Endothelial cell of hepatic sinusoid (primary cell): ENCODE data around the gene SUN2.

Experiments
- in situ Hi-C: cut with HindIII; loops from 2 replicates; pipeline ENCODE4 v1.10.0; 2017; ENCODE audit warnings: low sequenced_read_pairs

The SUN2 gene

DNA sequence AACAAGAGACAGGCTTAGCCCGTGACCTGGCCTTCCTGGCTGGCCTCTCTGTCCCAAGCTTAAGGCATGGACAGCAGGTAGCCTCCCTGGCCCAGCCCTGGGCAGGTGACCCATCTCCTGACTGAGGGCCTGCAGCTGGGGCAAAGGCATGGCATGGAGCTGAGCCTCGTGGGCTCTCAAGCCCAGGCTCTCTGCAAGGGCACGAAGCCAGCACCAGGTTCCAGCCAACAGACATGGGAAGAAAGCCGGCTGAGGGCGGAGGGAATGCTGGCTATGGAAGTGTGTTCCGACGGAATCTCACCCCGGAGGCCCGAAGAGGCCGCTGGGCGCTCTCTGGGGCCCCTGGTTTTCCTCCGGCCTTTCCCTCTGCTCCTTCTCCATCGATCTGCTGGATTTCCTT is 25.2 kb upstream of the SUN2 start:
- in situ Hi-C loops = no loop called here

DNA sequence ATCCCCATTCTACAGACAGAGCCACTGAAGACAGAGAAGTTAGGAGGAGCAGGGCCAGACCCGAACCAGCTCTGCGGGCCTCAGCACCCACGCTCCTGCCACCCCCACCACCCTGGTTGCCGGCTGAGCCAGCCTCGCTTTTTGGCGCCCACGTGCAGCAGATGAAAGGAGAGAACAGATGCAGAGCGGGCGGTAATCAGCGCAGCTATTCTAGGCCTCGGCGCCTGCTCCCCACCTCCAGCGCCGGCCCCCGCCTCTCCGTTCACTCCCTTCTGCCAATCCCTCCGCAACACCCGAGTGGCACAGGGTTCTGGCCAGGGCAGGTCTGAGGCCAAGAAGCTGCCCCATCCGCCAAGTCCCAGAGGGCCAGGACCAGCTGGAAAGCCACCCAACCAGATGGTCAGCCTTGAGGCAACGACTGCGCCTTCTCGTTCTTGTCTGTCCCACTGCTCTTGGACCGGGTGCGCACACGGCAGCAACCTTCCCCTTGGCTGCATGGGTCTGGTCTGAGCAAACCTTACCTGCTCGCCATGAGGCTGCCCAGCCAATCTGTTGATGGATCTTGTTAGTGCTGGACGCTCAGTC is 21.4 kb upstream of the SUN2 start:
- in situ Hi-C loops = no loop called here

DNA sequence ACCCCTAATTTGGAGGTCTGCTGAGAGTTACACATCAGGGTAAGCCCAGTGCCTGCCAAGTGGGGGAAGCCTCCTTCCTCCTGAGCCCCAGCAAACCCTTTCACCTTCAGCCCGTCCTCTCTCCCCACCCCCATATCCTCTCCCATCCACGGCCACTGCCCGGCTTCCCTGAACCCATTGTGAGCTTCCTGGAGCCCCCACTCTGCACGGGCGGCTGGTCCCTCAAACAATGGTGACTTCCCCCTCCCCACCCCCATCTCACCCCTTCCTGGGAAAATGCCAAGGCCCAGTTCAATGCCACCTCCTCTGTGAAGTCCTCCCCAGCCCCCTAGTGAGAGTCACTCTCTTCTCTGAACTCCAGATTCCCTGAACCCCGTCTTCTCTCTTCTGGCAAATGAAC is 20.3 kb upstream of the SUN2 start:
- in situ Hi-C loops = no loop called here

DNA sequence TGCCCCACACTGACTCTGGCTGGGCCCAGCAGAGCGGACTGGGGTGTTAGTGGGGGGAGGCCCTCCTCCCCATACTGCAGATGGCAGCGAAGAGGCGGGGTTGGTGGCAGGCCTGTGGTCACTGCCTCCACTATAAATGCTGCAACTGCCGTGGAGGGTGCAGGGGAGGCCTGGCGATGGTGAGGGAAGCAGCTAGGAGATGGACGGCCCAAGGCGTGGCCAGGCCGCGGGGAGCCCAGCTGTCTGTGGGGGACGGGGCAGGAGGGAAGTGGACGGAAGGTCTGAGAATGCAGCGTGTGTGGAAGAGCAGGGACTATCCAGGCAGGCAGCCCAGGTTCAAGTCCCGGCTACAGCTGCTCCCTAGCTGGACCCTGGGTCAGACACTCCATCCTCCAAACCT is 19.9 kb upstream of the SUN2 start:
- in situ Hi-C loops = no loop called here

DNA sequence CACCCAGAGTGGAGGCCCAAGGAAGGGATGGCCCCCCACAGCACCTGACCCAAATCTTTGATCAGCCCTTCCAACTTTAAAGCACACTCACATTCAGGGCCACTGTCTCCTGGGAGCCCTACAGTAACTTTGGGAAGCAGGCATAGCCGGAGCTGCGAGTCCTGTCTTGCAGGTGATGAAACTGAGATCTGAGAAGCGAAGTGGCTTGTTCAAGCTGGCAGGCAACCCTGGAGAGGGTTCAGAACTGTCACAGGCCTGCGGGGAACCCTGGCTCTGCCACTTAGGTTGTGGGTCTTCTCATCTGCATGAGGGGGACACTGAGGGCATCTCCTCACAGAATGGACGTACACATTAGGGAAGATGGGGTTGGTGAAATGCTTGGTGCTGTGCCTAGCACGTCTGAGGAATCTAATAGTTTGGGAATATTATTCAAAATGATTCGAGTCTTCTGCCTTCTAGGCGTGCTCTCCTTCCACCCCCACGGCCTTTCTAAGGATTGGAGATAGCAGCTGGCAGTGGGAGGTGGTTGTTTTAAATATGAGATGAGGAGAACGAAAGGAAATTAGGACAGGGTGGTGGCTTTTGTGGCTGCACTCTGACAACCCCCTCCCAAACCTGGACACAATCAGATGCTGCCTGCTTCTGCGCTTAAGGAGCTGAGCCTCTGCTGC is 18.8 kb upstream of the SUN2 start:
- in situ Hi-C loops = no loop called here

DNA sequence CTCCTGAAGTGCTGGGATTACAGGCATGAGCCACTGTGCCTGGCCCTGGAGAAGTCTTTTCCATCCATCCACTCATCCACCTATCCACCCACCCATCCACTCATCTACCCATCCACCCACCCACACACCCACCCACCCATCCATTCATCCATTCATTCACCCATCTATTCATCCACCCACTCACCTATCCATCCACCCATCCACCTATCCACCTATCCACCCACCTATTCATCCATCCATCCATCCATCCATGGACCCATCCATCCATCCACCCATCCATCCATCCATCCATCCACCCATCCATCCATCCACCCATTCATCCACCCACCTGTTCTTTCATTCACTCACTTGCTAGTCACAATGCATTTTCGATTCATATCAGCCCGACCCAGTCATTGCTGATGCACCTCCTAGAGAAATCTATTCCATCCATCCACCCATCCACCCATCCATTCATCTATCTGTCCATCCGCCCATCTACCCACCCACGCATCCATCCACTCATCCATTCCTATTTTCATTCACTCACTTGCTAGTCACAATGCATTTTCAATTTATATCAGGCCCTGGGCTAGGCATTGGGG is 17.7 kb upstream of the SUN2 start:
- in situ Hi-C loops = no loop called here

DNA sequence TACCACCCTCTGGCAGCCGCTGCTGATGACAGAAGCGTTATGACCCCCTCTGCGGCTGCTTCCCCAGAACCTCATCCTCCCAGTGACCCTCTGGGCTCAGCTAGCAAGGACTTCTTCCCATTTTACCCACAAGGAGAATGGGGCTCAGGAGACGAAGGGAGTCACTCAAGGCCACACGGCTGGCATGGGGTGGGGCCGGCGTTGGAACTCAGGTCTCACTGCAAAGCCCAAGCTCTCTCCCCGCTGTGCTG is 16.8 kb upstream of the SUN2 start:
- in situ Hi-C loops = no loop called here

DNA sequence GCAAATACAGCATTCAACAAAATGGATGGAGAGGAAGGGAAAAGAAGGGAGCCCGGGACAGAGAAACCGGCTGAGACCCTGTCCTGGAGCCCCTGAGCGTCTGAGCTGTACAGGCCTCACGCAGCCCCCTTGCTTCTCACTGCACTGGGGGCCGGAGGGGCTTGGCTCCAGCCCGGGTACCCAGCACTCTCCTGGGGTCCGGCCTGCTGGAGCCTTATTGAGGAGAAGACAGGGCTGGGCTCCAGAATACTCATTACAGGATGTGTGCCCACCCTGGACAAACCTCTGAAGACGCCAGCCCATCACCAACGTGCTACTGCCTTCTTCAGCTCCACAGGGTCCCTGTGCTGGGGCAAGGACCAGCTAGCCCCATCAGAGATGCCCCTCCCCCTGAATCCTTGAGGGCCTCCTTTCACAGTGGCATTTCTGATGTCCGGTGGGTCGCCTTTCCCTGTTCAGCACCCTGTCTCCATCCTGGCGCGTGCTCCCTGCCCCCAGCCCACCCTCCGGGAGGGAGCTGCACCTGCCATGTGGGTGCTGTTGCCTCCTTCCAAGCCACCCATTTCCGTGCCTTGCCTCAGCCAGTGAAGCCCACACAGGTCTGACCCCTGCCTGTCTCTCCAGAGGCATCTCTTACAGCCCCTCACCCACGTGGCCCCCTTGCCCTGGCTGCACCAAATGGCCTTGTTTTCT is 14.6 kb upstream of the SUN2 start:
- in situ Hi-C loops = no loop called here

DNA sequence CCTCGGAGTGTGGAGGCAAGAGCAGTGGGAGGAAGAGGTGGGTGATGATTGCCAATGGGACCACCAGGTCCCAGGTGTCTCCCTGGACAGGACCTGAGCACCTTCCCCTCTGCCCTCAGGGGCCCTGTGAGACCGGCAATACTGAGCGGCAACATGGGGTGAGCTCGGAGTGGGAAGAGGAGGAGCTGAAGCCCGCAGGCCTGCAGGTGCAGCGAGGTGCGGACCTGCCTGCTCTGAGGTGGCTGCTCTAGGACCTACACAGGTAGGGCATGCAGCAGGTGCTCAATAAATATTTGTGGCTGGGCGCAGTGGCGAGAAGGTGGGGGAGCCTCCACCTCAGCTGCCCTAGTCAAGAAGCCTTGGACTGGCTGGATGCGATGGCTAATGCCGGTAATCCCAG is 12.2 kb upstream of the SUN2 start:
- in situ Hi-C loops = no loop called here

DNA sequence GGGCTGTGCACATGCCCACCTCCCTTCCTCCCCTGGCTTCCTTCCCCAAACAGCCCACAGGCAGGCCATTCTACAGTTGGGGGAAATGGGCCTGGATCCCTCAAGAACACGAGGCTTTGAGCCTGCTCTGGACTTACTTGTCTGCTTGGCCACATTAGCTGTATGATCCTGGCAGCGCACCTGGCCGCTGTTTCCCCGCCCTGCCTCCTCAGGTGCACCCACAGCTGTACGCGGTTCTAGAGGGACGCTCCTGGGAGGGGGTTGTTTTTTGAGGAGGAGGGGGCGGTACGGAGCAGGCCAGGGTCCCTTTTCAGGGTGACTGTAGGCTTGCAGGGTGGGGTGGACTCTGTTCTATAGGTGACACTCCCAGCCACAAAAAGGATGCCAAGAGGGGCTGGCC is 11.5 kb upstream of the SUN2 start:
- in situ Hi-C loops = no loop called here

DNA sequence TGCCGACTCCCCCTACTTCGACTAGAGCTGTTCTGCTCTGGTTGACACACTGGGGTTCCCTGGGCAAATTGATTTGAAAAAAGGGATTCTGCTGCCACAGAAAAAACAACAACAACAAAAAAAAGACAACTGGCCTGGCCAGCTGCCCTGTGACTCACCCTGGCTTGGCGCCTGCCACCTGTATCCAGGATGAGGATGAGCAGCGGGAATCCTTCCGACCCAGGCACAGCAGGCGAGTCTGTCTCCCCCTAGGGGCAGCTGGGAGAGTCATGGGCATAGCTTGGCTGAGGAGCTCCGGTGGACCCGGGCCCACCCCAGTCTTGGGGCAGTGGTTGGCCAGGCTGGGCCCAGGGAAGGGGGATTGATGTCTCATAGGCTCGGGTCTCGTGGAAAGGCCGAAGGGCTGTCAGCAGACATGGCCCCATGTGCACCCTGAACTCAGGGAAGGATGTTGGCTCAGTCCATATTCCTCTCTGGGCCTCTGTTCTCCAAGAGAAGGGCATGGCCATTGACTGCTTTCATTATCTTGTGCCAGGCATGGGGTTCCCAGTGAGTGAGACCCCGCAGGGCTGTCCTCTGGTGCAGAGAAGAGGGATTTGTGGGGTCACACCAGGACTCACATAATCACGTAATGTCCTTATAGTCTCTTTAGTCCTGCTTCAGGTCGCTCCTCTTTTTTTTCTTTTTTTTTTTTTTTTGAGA is 10.4 kb upstream of the SUN2 start:
- in situ Hi-C loops = no loop called here

DNA sequence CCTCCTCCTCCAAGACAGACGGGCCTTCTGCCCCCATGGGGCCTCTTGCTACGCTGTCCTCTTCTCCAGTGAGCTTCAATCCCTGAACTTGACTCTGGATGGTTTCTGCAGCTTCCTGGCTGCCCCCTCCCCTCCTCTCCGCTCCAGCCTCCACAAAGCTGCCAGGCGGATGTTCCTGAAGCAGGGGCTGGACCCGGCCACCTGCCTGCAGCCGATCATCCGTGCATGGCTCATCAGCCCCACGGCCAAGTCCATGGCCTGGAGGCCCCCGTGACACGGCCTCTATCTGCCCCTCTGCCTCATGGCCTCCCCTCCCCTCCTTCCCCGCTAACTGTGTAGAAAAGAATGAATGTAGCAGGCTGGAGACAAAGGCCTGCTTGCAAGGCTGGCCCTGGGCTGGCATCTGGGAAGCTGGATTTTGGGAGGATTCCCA is 6.8 kb upstream of the SUN2 start:
- in situ Hi-C loops = no loop called here

DNA sequence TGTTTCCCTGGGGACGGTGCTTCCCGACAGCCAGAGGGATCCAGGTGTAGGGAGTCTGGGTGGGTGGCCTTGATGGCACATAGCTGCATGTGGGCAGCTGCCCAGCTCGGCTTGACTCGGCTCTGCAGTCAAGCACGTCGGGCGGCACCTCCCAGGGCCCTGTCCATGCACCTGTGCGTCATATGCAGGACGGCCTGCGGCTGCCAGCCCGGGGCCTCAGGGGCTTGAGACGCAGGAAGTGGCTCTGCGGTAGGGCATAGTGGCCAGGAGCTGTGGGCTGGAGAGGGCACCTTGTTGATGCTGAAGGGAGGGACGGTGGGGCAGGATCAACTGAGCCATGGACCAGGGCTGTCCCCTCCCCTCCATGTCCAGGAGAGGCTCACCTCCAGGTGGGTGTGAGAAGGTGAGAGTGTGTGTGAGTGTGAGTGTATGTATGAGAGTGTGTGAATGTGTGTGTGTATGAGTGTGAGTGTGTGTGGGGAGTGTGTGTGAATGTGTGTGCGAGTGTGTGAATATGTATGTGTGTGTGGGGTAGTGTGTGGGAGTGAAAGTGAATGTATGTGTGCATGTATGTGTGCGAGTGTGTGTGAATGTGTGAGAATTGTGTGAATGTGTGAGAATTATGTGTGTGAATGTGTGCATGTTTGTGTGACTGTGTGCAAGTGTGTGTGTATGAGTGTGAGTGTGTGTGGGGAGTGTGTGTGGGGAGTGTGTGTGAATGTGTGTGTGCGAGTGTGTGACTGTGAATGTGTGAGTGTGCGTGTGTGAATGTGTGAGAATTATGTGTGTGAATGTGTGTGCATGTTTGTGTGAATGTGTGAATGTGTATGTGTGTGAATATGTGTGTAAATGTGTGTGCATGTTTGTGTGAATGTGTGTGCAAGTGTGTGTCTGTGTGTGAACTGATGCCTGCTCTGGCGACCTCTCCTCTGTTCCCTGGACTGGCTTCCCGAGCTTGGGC is 5.7 kb upstream of the SUN2 start:
- in situ Hi-C loops = no loop called here

DNA sequence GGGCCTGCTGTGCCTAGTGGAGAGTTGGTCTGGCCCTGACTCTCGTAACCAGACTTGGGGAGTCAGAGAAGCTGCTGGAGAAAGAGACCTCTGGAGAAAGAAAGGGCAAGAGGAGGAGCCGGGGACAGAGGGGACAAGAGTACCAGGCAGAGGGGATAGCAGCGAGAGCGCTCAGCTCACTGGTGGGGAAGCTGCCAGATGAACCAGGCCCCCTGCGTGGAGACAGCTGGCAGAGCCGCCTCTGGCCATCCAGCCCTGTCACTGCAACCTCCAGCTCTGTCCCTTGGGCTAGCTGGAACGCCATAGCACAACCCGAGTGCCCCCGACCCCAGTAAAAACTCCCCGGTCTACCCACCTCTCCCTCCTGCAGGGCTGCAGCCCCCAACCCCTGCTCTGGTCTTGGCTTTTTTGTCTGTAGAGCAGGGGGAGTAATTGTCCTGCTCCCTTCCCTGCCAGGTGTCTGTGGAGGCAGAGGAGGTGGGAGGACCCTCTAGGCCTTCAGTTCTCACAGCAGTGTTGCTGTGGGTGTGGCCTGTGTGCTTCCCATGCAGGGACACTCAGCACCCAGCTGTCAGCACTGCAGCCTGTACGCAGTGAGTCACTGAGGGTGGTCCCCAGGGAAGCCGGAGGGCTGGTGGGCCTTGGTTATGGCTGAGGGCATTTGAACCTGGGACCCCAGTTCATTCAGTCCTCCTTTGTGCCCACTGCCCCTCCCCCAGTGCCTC is 4.8 kb upstream of the SUN2 start:
- in situ Hi-C loops = no loop called here

DNA sequence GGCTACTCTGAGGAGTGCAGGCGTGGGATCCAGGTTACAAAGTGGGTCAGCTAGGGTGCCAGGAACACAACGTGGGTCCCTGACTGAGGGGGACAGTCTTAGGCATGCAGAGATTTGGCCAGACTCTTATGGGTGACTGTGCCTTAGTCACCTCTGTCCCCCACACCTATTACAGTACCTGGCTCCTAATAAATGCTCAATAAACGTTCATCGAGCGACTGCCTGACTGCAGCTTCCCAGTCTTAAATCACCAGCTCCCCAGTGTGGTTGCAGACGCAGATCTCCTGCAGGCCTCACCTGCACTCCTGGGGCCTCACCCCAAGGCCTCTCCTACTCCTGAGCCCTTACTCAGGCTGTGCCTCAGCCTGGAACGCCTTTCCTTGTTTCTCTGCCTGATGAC is 3.2 kb upstream of the SUN2 start:
- in situ Hi-C loops = no loop called here

DNA sequence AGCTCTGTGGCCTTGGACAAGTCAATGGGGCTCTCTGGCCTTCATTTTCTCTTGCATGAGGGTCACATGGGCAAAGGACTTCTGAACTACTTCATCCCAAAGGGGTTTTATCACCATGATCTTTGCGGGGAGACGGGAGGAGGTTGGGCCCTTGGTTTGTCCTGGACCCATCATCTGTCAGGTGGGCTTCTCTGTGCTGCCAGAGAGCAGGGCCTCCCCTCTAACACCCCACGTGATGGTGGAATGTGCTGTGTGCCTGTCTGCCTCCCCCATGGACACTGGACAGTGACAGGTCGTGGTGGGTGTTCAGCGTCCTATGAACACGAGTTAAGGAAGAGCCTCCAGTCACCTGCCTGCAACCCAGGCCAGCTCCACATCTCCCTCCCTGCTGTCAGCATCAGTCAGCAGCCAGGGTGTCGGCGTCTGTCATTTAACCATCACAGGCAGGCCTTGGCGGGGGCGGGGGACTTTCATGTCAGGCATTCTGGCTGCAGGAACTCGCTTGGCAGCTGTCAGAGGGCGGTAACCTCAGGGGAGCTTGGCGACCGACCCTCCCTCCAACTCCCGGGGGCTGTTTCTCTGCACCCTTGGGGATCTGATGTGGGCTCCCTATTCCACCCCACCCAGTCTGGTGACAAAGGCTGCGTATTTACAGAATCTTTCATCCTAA is 2.6 kb upstream of the SUN2 start:
- in situ Hi-C loops = no loop called here

DNA sequence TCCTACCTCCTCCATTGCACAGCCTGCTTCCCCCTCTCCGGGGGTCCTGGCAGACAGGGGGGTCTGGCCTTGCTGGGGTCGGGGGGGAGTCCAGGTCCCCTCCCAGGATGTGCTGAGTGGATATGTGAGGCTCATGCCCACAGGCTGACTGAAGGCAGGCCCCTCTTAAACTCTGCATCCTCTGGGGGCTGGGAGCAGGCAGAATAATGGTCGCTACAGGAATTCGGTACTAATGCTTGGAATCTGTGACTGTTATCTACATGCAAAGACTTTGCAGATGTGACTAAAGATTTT is 1.6 kb upstream of the SUN2 start:
- in situ Hi-C loops = no loop called here

DNA sequence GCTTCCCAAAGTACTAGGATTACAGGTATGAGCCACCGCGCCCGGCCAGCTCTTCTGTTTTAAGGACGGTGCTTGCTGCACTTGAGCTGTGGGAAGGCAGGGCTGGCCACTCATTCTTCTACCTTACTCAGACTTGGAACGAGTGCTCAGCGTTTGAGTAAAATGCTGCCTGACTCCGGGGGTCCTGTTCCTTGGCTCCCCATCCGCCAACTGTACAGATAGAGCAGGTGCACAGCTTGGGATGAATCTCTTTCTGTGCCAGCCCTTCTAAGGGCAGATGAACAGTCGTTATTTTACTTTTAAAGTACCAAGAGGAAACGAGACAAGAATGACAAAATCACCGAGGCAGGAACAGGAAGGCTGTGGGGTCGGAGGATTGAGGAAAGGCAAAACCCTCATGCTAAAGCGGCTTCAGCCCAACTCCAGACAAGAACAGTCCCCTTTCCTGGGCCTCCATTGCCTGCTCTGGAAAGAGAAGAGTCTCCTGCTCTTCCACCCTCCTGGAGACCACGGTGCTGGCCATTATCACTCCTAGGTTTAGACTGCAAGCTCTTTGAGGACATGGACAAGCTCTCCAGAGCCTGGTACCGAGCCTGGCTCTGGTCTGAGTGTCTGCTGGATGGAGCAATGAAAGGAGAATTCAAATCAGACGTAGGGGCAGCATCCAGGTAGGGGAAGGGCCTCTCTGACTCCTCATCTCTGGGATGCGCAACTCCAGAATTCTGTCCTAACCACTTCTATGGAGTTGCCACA is 1.1 kb upstream of the SUN2 start:
- in situ Hi-C loops = no loop called here
